ENCODE measurements around the gene THSD7A. TPM values are rescaled to one million over a fixed set of nuclear protein-coding genes. Genes with fewer than 3 reads are reported as not detected.

THSD7A gene
- total RNA-seq, 1 donor from 2014 or later, result 3.5 TPM

- FAIRE-seq, result no peak
Observed at GRCh38 chr7:11584406-11585031, 247.5 kb downstream of the THSD7A start.

GRCh38 chr7:11579141-11579540, 252.9 kb downstream of the THSD7A start:
- Histone ChIP-seq H3K27ac (ENCODE audit: low read depth, low read length) (no peak overlapping the region), H3K27me3 (ENCODE audit: insufficient read depth, low read length) (no peaks in the 10 kb centered on the region), H3K9ac (ENCODE audit: low read length) (no peak overlapping the region), H3K4me2 (ENCODE audit: low read length) (no peak overlapping the region), H3K4me3 (ENCODE audit: insufficient read depth, low read depth, low read length) (no peak overlapping the region), H3K4me1 (ENCODE audit: insufficient read depth, low read length) (no peaks in the 10 kb centered on the region), H4K20me1 (ENCODE audit: insufficient read depth, low read length) (no peaks in the 10 kb centered on the region), H3K9me3 (ENCODE audit: insufficient read depth, low read depth, low read length) (no peaks in the 10 kb centered on the region), H3K36me3 (ENCODE audit: insufficient read depth, low read length) (no peaks in the 10 kb centered on the region), H3K79me2 (ENCODE audit: insufficient read depth, low read length) (no peaks in the 10 kb centered on the region), H2AFZ (ENCODE audit: low read depth, low read length) (no peak overlapping the region)
- Mint-ChIP-seq H3K9me3 (ENCODE audit: unreplicated experiment) (no peaks in the 10 kb centered on the region), H3K27me3 (ENCODE audit: low read depth, unreplicated experiment) (no peaks in the 10 kb centered on the region), H3K27ac (ENCODE audit: unreplicated experiment) (no peak overlapping the region), H3K4me1 (ENCODE audit: low read depth, unreplicated experiment) (no peaks in the 10 kb centered on the region), H3K4me3 (ENCODE audit: unreplicated experiment) (no peak overlapping the region), H3K36me3 (ENCODE audit: low read depth, unreplicated experiment) (no peaks in the 10 kb centered on the region)
- TF ChIP-seq EZH2 (IDR thresholded peaks at IDR 0.05; ENCODE audit: insufficient read depth, low read length), result no peak
- no peak for TF ChIP-seq CTCF (IDR thresholded peaks at IDR 0.05; ENCODE audit: insufficient read depth, low read depth, low read length)
- FAIRE-seq (no peak), DNase-seq (ENCODE audit: low read depth) (no peak)

More at GRCh38 chr7:11584406-11585031, 247.5 kb downstream of the THSD7A start:
- Histone ChIP-seq H3K9me3 (ENCODE audit: insufficient read depth, low read depth, low read length) (no peaks in the 10 kb centered on the region), H3K4me1 (ENCODE audit: insufficient read depth, low read length) (no peaks in the 10 kb centered on the region), H4K20me1 (ENCODE audit: insufficient read depth, low read length) (no peaks in the 10 kb centered on the region), H2AFZ (ENCODE audit: low read depth, low read length) (no peak overlapping the region), H3K4me2 (ENCODE audit: low read length) (no peak overlapping the region), H3K9ac (ENCODE audit: low read length) (no peak overlapping the region), H3K27me3 (ENCODE audit: insufficient read depth, low read length) (no peaks in the 10 kb centered on the region), H3K36me3 (ENCODE audit: insufficient read depth, low read length) (no peaks in the 10 kb centered on the region), H3K79me2 (ENCODE audit: insufficient read depth, low read length) (no peaks in the 10 kb centered on the region), H3K4me3 (ENCODE audit: insufficient read depth, low read depth, low read length) (no peak overlapping the region), H3K27ac (ENCODE audit: low read depth, low read length) (no peak overlapping the region)
- H3K4me1 Mint-ChIP-seq (ENCODE audit: low read depth, unreplicated experiment), result no peaks in the 10 kb centered on the region
- no peak for DNase-seq (ENCODE audit: low read depth)
- H3K36me3 Mint-ChIP-seq (ENCODE audit: low read depth, unreplicated experiment), result no peaks in the 10 kb centered on the region
- H3K27ac Mint-ChIP-seq (ENCODE audit: unreplicated experiment), result no peak overlapping the region
- H3K27me3 Mint-ChIP-seq (ENCODE audit: low read depth, unreplicated experiment), result no peaks in the 10 kb centered on the region
- H3K4me3 Mint-ChIP-seq (ENCODE audit: unreplicated experiment), result no peak overlapping the region
- TF ChIP-seq CTCF (IDR thresholded peaks at IDR 0.05; ENCODE audit: insufficient read depth, low read depth, low read length) (no peak), EZH2 (IDR thresholded peaks at IDR 0.05; ENCODE audit: insufficient read depth, low read length) (no peak)
- H3K9me3 Mint-ChIP-seq (ENCODE audit: unreplicated experiment), result no peaks in the 10 kb centered on the region

- DNase-seq (ENCODE audit: low read depth) (no peak), FAIRE-seq (no peak)
- Histone ChIP-seq H3K4me2 (ENCODE audit: low read length) (no peak overlapping the region), H4K20me1 (ENCODE audit: insufficient read depth, low read length) (no peaks in the 10 kb centered on the region), H3K79me2 (ENCODE audit: insufficient read depth, low read length) (no peaks in the 10 kb centered on the region), H3K9me3 (ENCODE audit: insufficient read depth, low read depth, low read length) (no peaks in the 10 kb centered on the region), H3K4me3 (ENCODE audit: insufficient read depth, low read depth, low read length) (no peak overlapping the region), H3K4me1 (ENCODE audit: insufficient read depth, low read length) (no peaks in the 10 kb centered on the region), H2AFZ (ENCODE audit: low read depth, low read length) (no peak overlapping the region), H3K27me3 (ENCODE audit: insufficient read depth, low read length) (no peaks in the 10 kb centered on the region), H3K9ac (ENCODE audit: low read length) (no peak overlapping the region), H3K36me3 (ENCODE audit: insufficient read depth, low read length) (no peaks in the 10 kb centered on the region), H3K27ac (ENCODE audit: low read depth, low read length) (no peak overlapping the region)
- Mint-ChIP-seq H3K27me3 (ENCODE audit: low read depth, unreplicated experiment) (no peaks in the 10 kb centered on the region), H3K4me3 (ENCODE audit: unreplicated experiment) (no peak overlapping the region), H3K9me3 (ENCODE audit: unreplicated experiment) (no peaks in the 10 kb centered on the region), H3K27ac (ENCODE audit: unreplicated experiment) (no peak overlapping the region), H3K36me3 (ENCODE audit: low read depth, unreplicated experiment) (no peaks in the 10 kb centered on the region), H3K4me1 (ENCODE audit: low read depth, unreplicated experiment) (no peaks in the 10 kb centered on the region)
- TF ChIP-seq CTCF (IDR thresholded peaks at IDR 0.05; ENCODE audit: insufficient read depth, low read depth, low read length) (no peak), EZH2 (IDR thresholded peaks at IDR 0.05; ENCODE audit: insufficient read depth, low read length) (no peak)
Observed at GRCh38 chr7:11576310-11576709, 255.7 kb downstream of the THSD7A start.
